C4-2B (cell line): ENCODE results near the gene ST7L.

ENCODE experiments used
- H3K27ac ChIP-seq: fragments of 450-650 bp; 2 replicates; pipeline ENCODE4 v1.5.1; 2017
- ZFX ChIP-seq: fragments of 450-650 bp; IDR thresholded peaks from 2 replicates; pipeline ENCODE4 v1.6.1; 2017
- TF ChIP-seq, protein P1 (sequence below): fragments of 450-650 bp; conservative IDR thresholded peaks from 2 replicates; pipeline ENCODE4 v1.5.1; 2017; ENCODE audit warnings: mild to moderate bottlenecking

ST7L gene

GRCh38 chr1:112515311-112516009 is 103.5 kb downstream of the ST7L start:
- TF ChIP-seq, protein P1, sequence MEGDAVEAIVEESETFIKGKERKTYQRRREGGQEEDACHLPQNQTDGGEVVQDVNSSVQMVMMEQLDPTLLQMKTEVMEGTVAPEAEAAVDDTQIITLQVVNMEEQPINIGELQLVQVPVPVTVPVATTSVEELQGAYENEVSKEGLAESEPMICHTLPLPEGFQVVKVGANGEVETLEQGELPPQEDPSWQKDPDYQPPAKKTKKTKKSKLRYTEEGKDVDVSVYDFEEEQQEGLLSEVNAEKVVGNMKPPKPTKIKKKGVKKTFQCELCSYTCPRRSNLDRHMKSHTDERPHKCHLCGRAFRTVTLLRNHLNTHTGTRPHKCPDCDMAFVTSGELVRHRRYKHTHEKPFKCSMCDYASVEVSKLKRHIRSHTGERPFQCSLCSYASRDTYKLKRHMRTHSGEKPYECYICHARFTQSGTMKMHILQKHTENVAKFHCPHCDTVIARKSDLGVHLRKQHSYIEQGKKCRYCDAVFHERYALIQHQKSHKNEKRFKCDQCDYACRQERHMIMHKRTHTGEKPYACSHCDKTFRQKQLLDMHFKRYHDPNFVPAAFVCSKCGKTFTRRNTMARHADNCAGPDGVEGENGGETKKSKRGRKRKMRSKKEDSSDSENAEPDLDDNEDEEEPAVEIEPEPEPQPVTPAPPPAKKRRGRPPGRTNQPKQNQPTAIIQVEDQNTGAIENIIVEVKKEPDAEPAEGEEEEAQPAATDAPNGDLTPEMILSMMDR = no peak
- TF ChIP-seq ZFX = no peak

GRCh38 chr1:112514901-112515300 is 104.0 kb downstream of the ST7L start:
- TF ChIP-seq, protein P1 = no peak
- TF ChIP-seq ZFX = no peak
- no peak overlapping the region for H3K27ac ChIP-seq

More at GRCh38 chr1:112515311-112516009, 103.5 kb downstream of the ST7L start:
- H3K27ac ChIP-seq = no peak overlapping the region

- no peak for TF ChIP-seq ZFX
- TF ChIP-seq, protein P1 = no peak
- H3K27ac ChIP-seq = no peak overlapping the region
Observed at GRCh38 chr1:112513112-112513870, 105.7 kb downstream of the ST7L start.

GRCh38 chr1:112511897-112512296 is 107.0 kb downstream of the ST7L start:
- TF ChIP-seq, protein P1 = no peak
- TF ChIP-seq ZFX = no peak
- H3K27ac ChIP-seq = no peak overlapping the region

DNA sequence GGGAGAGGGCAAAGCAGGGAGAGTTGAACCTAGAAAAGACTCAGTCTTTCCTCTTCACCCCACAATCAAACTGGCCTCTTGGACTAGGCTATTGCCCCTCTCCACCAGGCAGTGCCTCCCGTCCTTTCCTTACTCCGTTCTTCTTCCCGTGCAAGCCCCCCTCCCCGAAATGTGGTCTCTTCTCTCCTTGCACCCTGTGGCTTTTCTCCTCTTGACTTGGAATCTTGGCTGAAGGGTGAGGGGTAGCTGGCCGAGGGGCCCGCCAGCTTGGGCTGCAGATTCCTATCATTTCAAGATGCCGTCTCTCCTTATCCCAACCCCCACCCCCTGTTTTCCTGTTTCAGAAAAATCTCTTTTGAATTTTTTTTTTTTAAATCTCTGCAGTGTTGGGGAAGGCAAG is 108.6 kb downstream of the ST7L start:
- TF ChIP-seq ZFX = no peak
- TF ChIP-seq, protein P1 = no peak

DNA sequence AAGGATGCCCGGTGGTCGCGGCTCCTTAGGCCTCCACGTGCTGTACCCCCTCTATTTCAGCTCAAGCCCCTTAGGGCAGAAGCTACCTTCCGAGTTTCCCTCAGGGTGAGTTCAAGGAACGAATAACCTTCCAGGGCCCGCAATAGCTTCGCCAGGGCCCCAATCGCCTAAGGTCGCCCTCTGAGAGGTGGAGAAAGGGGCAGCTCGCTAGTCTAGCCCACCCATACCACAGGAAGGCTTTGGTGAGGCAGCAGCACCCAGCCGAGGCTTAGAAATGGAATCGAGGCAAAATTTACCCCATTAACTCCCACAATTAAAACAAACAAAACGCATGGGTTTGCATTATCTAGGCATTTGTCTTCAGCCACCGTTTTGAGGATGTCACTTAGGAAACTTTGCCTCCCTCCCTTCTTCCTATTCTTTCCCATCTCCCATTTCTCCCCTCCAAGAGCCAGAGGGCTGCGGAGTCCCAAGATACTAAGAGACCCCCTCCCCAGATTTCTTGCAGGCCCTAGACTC is 109.2 kb downstream of the ST7L start:
- H3K27ac ChIP-seq = no peak overlapping the region
- no peak for TF ChIP-seq ZFX
- TF ChIP-seq, protein P1 = no peak

More for the DNA sequence above, 108.6 kb downstream of the ST7L start:
- no peak overlapping the region for H3K27ac ChIP-seq
